ENCODE results near the gene PLPP1.

GRCh38 chr5:55411876-55412275 lies 122.9 kb downstream of the PLPP1 start:
- TF ChIP-seq CTCF (IDR thresholded peaks at IDR 0.05; ENCODE audit: low read depth, low read length): no peak
- no peak for TF ChIP-seq EZH2phosphoT487 (IDR thresholded peaks at IDR 0.05; ENCODE audit: low read depth)

Measured in OCI-LY3 (cell line).